Effector CD8-positive, alpha-beta T cell (primary cell): Measurements from ENCODE around the gene BCKDHA.

Source experiments
- DNase-seq: peaks from one replicate; lab custom pipeline; 2025; lab: John Stamatoyannopoulos, UW
- total RNA-seq, 4 experiments: gene quantifications; one replicate each; lab custom pipeline; 2026; lab: John Stamatoyannopoulos, UW

Gene BCKDHA
- total RNA-seq, result 0.39 to 2.1 (median 0.85) reads per million in 4 experiments

- peak; percentile 99 for DNase-seq
These were observed at the start of gene BCKDHA, which contains the start of gene EXOSC5 for GRCh38 chr19:41397086-41398049. TSS of gene BCKDHA (plus strand) at chr19:41397818. CDS start at chr19:41397828, 10 bp downstream. TSS of gene EXOSC5 (minus strand) at chr19:41397359. CDS start at chr19:41397328, 31 bp downstream.

- no peak for DNase-seq
These were observed 46.8 kb upstream of the BCKDHA start for GRCh38 chr19:41350735-41351338.

- peak; percentile 77 for DNase-seq
These were observed 46.0 kb upstream of the BCKDHA start for GRCh38 chr19:41351339-41352245.

GRCh38 chr19:41352279-41352608, 45.4 kb upstream of the BCKDHA start:
- no peak for DNase-seq

GRCh38 chr19:41352609-41353465, 44.8 kb upstream of the BCKDHA start:
- DNase-seq, result peak; percentile 60

- DNase-seq, result peak; percentile 92
These were observed 43.9 kb upstream of the BCKDHA start, which contains the start of gene TGFB1 for GRCh38 chr19:41353466-41354342. TSS of gene TGFB1 (minus strand) at chr19:41353922. CDS start at chr19:41353044, 878 bp downstream.

GRCh38 chr19:41354343-41354953, 43.2 kb upstream of the BCKDHA start:
- DNase-seq, result no peak

- DNase-seq, result no peak
These were observed 42.6 kb upstream of the BCKDHA start for GRCh38 chr19:41355035-41355434.

DNA sequence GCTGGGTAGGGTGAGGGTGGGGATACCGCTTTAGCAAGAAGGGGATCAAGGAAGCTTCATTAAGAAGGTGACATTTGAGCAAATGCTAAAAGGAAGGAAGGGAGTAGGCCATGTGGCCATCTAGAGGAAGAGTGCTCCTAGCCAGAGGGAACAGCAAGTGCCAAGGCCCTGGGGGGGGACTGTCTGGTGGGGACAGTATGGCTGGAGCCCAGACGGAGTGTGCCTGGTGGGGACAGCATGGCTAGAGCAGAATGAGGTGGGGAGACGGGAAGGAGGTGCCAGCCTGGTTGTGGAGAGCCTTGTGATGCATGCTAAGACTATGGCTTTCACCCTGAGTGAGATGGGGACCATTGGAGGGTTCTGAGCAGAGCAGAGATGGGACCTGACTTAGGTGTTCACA, 41.8 kb upstream of the BCKDHA start:
- DNase-seq, result no peak

- no peak for DNase-seq
These were observed 40.5 kb upstream of the BCKDHA start for GRCh38 chr19:41356984-41357739.

DNA sequence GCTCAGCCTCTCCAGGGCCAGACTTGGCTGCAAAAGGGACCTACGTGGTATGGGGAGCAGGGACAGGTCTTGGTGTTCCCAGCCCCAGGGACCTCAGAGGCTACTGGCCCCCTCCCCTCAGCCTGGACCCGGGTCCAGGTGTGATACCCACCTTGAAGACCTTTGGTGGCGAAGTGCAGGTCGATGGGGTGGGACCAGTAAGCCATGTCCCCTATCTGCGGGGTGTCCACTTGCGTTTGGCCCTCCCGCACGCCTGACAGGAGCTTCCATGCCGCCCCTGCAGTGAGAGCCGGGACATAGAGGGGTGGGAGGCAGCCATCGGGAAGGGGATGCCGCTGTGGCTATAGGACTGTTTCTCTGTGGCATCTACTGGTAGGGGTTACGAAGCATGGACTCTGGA, 39.9 kb upstream of the BCKDHA start:
- no peak for DNase-seq

DNA sequence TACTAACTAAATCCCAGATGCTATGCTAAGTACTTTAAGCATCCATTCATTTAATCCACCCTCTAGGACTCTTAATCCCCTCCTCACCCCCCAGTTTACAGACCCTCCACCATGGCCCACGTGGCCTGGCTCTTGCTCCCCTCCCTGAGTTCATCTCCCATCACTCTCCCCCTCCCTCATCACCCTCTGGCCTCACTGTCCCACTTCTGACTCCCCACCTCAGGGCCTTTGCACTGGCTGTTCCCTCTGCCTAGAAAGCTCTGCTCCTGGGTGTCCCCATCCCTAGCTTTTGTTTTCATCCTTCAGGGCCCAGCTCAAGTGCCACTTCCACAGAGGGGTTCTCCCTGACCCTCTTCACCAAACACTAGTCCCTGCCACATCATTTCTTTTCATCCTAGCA, 37.9 kb upstream of the BCKDHA start:
- no peak for DNase-seq

DNA sequence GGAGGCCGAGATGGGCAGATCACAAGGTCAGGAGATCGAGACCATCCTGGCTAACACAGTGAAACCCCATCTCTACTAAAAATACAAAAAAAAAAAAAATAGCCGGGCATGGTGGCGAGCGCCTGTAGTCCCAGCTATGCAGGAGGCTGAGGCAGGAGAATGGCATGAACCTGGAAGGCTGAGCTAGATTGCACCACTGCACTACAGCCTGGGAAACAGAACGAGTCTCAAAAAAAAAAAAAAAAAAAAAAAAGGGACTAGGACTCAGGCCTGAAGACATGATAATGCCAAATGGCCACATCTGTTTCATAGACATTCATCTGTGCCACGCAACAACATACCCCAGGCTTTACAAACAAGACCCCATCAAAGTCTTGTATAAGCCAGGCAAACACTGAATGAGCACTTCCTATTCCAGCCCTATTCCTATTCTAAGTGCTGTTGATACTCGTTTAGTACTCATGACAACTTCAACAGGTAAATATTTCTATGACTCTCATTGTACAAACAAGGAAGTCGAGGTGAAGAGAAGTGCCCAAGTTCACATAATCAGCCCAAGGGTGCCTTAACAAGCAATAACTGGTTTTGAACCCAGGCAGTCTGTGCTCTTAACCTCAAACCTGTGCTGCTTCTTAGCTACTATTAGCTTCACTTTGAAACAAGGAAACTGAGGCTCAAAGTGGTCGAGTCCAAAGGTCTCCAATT, 35.3 kb upstream of the BCKDHA start:
- no peak for DNase-seq

- no peak for DNase-seq
These were observed 34.3 kb upstream of the BCKDHA start for GRCh38 chr19:41363371-41363752.

DNA sequence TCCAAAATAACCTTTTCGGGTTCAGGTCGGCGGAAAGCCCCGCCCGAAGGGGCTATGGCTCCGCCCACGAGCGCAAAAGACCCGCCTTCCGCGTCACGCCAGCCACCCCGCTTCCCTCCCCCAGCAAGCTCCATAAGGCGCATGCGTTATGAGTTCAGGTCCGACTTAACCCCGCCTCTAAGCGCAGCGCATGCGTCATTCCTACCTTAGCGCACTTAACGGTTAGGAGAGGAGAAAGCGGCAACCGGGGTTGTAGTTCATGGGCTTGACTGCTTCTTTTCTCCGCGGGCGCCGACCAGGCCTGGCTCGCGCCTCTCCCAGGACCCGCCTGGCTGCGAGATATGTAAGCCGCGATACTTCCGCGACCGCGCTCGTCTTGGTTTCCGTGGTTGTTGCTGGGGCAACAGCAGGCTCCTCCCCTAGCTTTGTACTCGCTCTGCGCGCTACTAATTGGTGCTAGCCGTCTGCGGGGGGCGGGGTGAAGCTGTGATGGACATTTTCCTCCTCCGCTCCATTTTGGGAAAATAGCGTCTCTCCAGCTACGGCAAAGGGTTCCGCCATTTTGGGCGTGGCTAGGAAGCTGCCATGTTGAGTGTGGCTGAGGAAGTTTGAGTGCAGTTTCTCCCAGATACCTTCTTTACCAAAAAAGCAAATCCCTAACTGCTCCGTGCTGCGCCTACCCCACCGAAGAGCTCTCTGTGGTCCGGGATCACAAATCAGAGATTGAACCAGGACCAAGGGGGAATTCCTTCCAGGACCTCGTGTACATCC, 33.7 kb upstream of the BCKDHA start, which contains the start of gene B9D2:
Gene B9D2 (minus strand): TSS at position 397 of the 771 bp plus-strand sequence. CDS start 630 bp downstream, outside the sequence.
- DNase-seq, result peak; percentile 95

- no peak for DNase-seq
These were observed 32.9 kb upstream of the BCKDHA start for GRCh38 chr19:41364524-41365391.
